A673 (cell line): ENCODE data around the gene THOC6.

ENCODE experiments used
- EZH2 ChIP-seq: fragments of 200-600 bp; sonication (generic); IDR thresholded peaks from 2 replicates; pipeline ENCODE4 v1.6.1; 2017; ENCODE audit warnings: borderline replicate concordance, low read depth, mild to moderate bottlenecking, mixed read lengths, antibody characterized with exemption, low read length; ENCODE audit not compliant: poor library complexity, severe bottlenecking
- TF ChIP-seq, protein P1 (sequence below): fragments of 300-800, 200-600 bp; sonication (generic); conservative IDR thresholded peaks from 2 replicates; pipeline ENCODE4 v1.5.1; 2017; ENCODE audit warnings: low read depth, mild to moderate bottlenecking, antibody characterized with exemption, low read length, moderate library complexity, mixed read lengths

DNA sequence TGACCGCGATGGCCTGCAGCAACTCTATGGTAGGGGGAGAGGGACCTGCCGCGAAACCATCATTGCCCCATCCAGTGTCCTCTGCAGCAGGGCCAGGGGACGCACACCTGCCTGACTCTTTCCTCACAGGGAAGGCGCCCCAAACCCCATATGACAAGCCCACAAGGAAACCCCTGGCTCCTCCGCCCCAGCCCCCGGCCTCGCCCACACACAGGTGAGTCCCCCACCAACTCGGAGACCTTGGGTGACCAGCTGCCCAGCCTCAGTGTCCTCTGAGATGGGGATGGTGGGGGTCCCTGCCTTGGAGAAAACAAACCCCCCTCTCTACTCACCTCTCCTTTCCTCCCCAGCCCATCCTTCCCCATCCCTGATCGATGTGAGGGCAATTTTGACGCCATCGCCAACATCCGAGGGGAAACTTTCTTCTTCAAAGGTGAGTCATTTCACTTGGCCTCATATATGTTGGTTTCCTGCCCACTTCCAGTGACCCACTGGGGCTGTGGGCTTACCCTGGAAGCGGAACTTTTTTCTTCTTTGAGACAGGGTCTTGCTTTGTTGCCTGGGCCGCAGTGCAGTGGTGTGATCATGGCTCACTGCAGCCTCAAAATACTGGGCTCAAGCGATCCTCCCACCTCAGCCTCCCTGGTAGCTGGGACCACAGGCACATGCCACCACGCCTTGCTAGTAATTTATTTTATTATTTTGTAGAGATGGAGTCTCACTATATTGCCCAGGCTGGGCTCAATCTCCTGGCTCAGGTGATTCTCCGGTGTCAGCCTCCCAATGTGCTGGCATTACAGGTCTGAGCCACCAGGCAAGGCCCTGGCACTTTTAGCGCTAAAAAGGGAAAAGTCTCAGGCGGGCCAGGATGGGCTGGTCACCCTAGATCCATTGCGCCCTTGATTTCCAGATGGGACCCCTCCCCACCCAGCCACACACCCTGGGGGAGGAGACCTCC is 33.6 kb downstream of the THOC6 start:
- TF ChIP-seq, protein P1, sequence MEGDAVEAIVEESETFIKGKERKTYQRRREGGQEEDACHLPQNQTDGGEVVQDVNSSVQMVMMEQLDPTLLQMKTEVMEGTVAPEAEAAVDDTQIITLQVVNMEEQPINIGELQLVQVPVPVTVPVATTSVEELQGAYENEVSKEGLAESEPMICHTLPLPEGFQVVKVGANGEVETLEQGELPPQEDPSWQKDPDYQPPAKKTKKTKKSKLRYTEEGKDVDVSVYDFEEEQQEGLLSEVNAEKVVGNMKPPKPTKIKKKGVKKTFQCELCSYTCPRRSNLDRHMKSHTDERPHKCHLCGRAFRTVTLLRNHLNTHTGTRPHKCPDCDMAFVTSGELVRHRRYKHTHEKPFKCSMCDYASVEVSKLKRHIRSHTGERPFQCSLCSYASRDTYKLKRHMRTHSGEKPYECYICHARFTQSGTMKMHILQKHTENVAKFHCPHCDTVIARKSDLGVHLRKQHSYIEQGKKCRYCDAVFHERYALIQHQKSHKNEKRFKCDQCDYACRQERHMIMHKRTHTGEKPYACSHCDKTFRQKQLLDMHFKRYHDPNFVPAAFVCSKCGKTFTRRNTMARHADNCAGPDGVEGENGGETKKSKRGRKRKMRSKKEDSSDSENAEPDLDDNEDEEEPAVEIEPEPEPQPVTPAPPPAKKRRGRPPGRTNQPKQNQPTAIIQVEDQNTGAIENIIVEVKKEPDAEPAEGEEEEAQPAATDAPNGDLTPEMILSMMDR, result no peak
- TF ChIP-seq EZH2, result no peak
